Activated CD4-positive, CD25-positive, alpha-beta regulatory T cell treated with anti-CD3 and anti-CD28 coated beads, Interleukin-2, amount 50 U/mL, for 24 hours (primary cell): Measurements from ENCODE around the gene KYAT1.

Experiments used
- ATAC-seq, 2 donors: fragments of 150-1000 bp; cut with Tn5 transposase; one replicate each; pipeline ENCODE4 v1.10.0; 2021; ENCODE audit warnings: mild to moderate bottlenecking in 1 of 2, moderate library complexity in 1 of 2

Gene KYAT1

GRCh38 chr9:128881884-128882676 is at the start of gene KYAT1, which contains the start of gene LRRC8A:
TSS of gene KYAT1 (minus strand) at chr9:128881950. CDS start at chr9:128845405, 36,545 bp downstream.
TSS of gene LRRC8A (plus strand) at chr9:128882133. CDS start at chr9:128907165, 25,032 bp downstream.
- peak; percentile 96 for ATAC-seq

GRCh38 chr9:128929560-128929959 is 47.8 kb upstream of the KYAT1 start:
- no peak for ATAC-seq

GRCh38 chr9:128928624-128929023 is 46.9 kb upstream of the KYAT1 start:
- ATAC-seq = no peak

GRCh38 chr9:128927731-128928411 is 46.1 kb upstream of the KYAT1 start:
- peak; percentile 63 to 68 for ATAC-seq

GRCh38 chr9:128923493-128923883 is 41.7 kb upstream of the KYAT1 start:
- ATAC-seq = no peak

GRCh38 chr9:128921881-128922763 is 40.4 kb upstream of the KYAT1 start:
- ATAC-seq = no peak

GRCh38 chr9:128920381-128921058 is 38.8 kb upstream of the KYAT1 start, which contains the start of gene PHYHD1:
TSS of gene PHYHD1 (plus strand) at chr9:128920982. CDS start at chr9:128922324, 1,342 bp downstream.
- ATAC-seq = no peak

GRCh38 chr9:128919402-128920089 is 37.8 kb upstream of the KYAT1 start:
- no peak for ATAC-seq

GRCh38 chr9:128918921-128919320 is 37.2 kb upstream of the KYAT1 start:
- no peak for ATAC-seq

GRCh38 chr9:128917151-128917849 is 35.5 kb upstream of the KYAT1 start:
- ATAC-seq = no peak

GRCh38 chr9:128916745-128917144 is 35.0 kb upstream of the KYAT1 start:
- ATAC-seq = no peak

- no peak for ATAC-seq
Measured at GRCh38 chr9:128916204-128916603, 34.5 kb upstream of the KYAT1 start.

- peak in 1 of 2 donors; percentile 36 for ATAC-seq
Measured at GRCh38 chr9:128913995-128914772, 32.4 kb upstream of the KYAT1 start.

GRCh38 chr9:128913048-128913900 is 31.5 kb upstream of the KYAT1 start:
- no peak for ATAC-seq

- peak in 1 of 2 donors; percentile 30 for ATAC-seq
Measured at GRCh38 chr9:128912270-128912853, 30.6 kb upstream of the KYAT1 start.

- ATAC-seq = no peak
Measured at GRCh38 chr9:128911529-128912035, 29.8 kb upstream of the KYAT1 start.

GRCh38 chr9:128910906-128911305 is 29.2 kb upstream of the KYAT1 start:
- ATAC-seq = no peak

GRCh38 chr9:128909859-128910258 is 28.1 kb upstream of the KYAT1 start:
- ATAC-seq = no peak
